ENCODE results near the gene FGF16.
"Not testable (repeated sequence)": the region's sequence is repeated elsewhere in the genome, so short reads cannot be mapped to it uniquely, and the experiment has no call there.

FGF16 gene

GRCh38 chrX:77446908-77447652, at the start of gene FGF16:
Gene FGF16, plus strand, starts transcription at chrX:77447389. Its CDS starts 286 bp downstream, at chrX:77447675.
- Histone ChIP-seq H3K4me3 (replicated peaks; ENCODE audit: low read depth, low read length) (peak within 1 kb of the TSS; percentile 40), H3K27me3 (replicated peaks; ENCODE audit: control insufficient read depth, insufficient read depth, low read length) (no peaks in the 10 kb centered on the region; the same call in 1 of the 2 replicates), H3K36me3 (ENCODE audit: control insufficient read depth, insufficient read depth, low read length) (no peaks in the 10 kb centered on the region)
- DNase-seq (ENCODE audit: extremely low read depth, insufficient read length) = no peak
- no peak for TF ChIP-seq CTCF (IDR thresholded peaks at IDR 0.05; ENCODE audit: insufficient read depth, low read length, poor library complexity, severe bottlenecking)

- no peak overlapping the region for H3K4me3 ChIP-seq (replicated peaks; ENCODE audit: low read depth, low read length)
- H3K36me3 ChIP-seq (ENCODE audit: control insufficient read depth, insufficient read depth, low read length) = no peaks in the 10 kb centered on the region
- no peak for TF ChIP-seq CTCF (IDR thresholded peaks at IDR 0.05; ENCODE audit: insufficient read depth, low read length, poor library complexity, severe bottlenecking)
- DNase-seq (ENCODE audit: extremely low read depth, insufficient read length) = no peak
- no peaks in the 10 kb centered on the region for H3K27me3 ChIP-seq (replicated peaks; ENCODE audit: control insufficient read depth, insufficient read depth, low read length)
Measured at GRCh38 chrX:77398330-77398954, 48.7 kb upstream of the FGF16 start.

- no peaks in the 10 kb centered on the region for H3K27me3 ChIP-seq (replicated peaks; ENCODE audit: control insufficient read depth, insufficient read depth, low read length)
- no peak for DNase-seq (ENCODE audit: extremely low read depth, insufficient read length)
- H3K36me3 ChIP-seq (ENCODE audit: control insufficient read depth, insufficient read depth, low read length) = no peaks in the 10 kb centered on the region
- no peak overlapping the region for H3K4me3 ChIP-seq (replicated peaks; ENCODE audit: low read depth, low read length)
- no peak for TF ChIP-seq CTCF (IDR thresholded peaks at IDR 0.05; ENCODE audit: insufficient read depth, low read length, poor library complexity, severe bottlenecking)
Measured at GRCh38 chrX:77404419-77404818, 42.8 kb upstream of the FGF16 start.

GRCh38 chrX:77407821-77408220, 39.4 kb upstream of the FGF16 start:
- H3K36me3 ChIP-seq (ENCODE audit: control insufficient read depth, insufficient read depth, low read length); H3K27me3 ChIP-seq (replicated peaks; ENCODE audit: control insufficient read depth, insufficient read depth, low read length); H3K4me3 ChIP-seq (replicated peaks; ENCODE audit: low read depth, low read length); DNase-seq (ENCODE audit: extremely low read depth, insufficient read length): not testable (repeated sequence)

GRCh38 chrX:77412631-77413030, 34.6 kb upstream of the FGF16 start:
- H3K36me3 ChIP-seq (ENCODE audit: control insufficient read depth, insufficient read depth, low read length) = no peaks in the 10 kb centered on the region
- H3K4me3 ChIP-seq (replicated peaks; ENCODE audit: low read depth, low read length) = no peak overlapping the region
- no peak for TF ChIP-seq CTCF (IDR thresholded peaks at IDR 0.05; ENCODE audit: insufficient read depth, low read length, poor library complexity, severe bottlenecking)
- no peak for DNase-seq (ENCODE audit: extremely low read depth, insufficient read length)
- H3K27me3 ChIP-seq (replicated peaks; ENCODE audit: control insufficient read depth, insufficient read depth, low read length) = no peaks in the 10 kb centered on the region

GRCh38 chrX:77415161-77415560, 32.0 kb upstream of the FGF16 start:
- no peak overlapping the region for H3K4me3 ChIP-seq (replicated peaks; ENCODE audit: low read depth, low read length)
- no peaks in the 10 kb centered on the region for H3K27me3 ChIP-seq (replicated peaks; ENCODE audit: control insufficient read depth, insufficient read depth, low read length)
- no peaks in the 10 kb centered on the region for H3K36me3 ChIP-seq (ENCODE audit: control insufficient read depth, insufficient read depth, low read length)
- DNase-seq (ENCODE audit: extremely low read depth, insufficient read length) = no peak
- no peak for TF ChIP-seq CTCF (IDR thresholded peaks at IDR 0.05; ENCODE audit: insufficient read depth, low read length, poor library complexity, severe bottlenecking)
